GM18858 (cell line): Measurements from ENCODE around the gene NTSR2.
"Not testable (repeated sequence)": the region's sequence is repeated elsewhere in the genome, so short reads cannot be mapped to it uniquely, and the experiment has no call there.

Source experiments
- ATAC-seq: cut with Tn5 transposase; IDR thresholded peaks from one replicate; pipeline ENCODE4 v1.9.1; 2021; ENCODE audit not compliant: unreplicated experiment

Gene NTSR2

GRCh38 chr2:11679486-11680181, 9.6 kb upstream of the NTSR2 start:
- ATAC-seq, result no peak

- no peak for ATAC-seq
Observed at GRCh38 chr2:11679016-11679415, 9.0 kb upstream of the NTSR2 start.

GRCh38 chr2:11678306-11678960, 8.4 kb upstream of the NTSR2 start:
- ATAC-seq, result no peak

- ATAC-seq, result no peak
Observed at GRCh38 chr2:11677136-11678055, 7.4 kb upstream of the NTSR2 start.

- no peak for ATAC-seq
Observed at GRCh38 chr2:11676640-11677039, 6.6 kb upstream of the NTSR2 start.

GRCh38 chr2:11675423-11676112, 5.6 kb upstream of the NTSR2 start:
- no peak for ATAC-seq

GRCh38 chr2:11674983-11675382, 5.0 kb upstream of the NTSR2 start:
- no peak for ATAC-seq

GRCh38 chr2:11672407-11672806, 2.4 kb upstream of the NTSR2 start:
- ATAC-seq, result no peak

GRCh38 chr2:11667866-11668637, 1.9 kb downstream of the NTSR2 start:
- ATAC-seq, result no peak

GRCh38 chr2:11667194-11667593, 2.8 kb downstream of the NTSR2 start:
- no peak for ATAC-seq

- no peak for ATAC-seq
Observed at GRCh38 chr2:11665510-11666362, 4.3 kb downstream of the NTSR2 start.

- ATAC-seq, result no peak
Observed at GRCh38 chr2:11665028-11665427, 5.0 kb downstream of the NTSR2 start.

GRCh38 chr2:11663427-11663826, 6.6 kb downstream of the NTSR2 start:
- no peak for ATAC-seq

- no peak for ATAC-seq
Observed at GRCh38 chr2:11662882-11663281, 7.1 kb downstream of the NTSR2 start.

GRCh38 chr2:11661891-11662435, 8.0 kb downstream of the NTSR2 start:
- no peak for ATAC-seq

- ATAC-seq, result not testable (repeated sequence)
Observed at GRCh38 chr2:11660396-11660795, 9.6 kb downstream of the NTSR2 start.

- ATAC-seq, result no peak
Observed at GRCh38 chr2:11659851-11660250, 10.1 kb downstream of the NTSR2 start.

GRCh38 chr2:11659115-11659475, 10.9 kb downstream of the NTSR2 start:
- no peak for ATAC-seq
